SK-N-SH (cell line): ENCODE measurements around the gene ZKSCAN5. TPM values are rescaled to one million over a fixed set of nuclear protein-coding genes. Genes with fewer than 3 reads are reported as not detected.

Experiments
- CTCF ChIA-PET: fragments of 300-600, 350-600 bp; formaldehyde crosslinking; extraction: SDS; loops from one replicate; lab custom pipeline; 2021; lab: Yijun Ruan, JAX
- POLR2A ChIA-PET: fragments of 350-600 bp; sonication (Branson Sonifier 250); formaldehyde crosslinking; extraction: SDS; loops from one replicate; lab custom pipeline; 2020; ENCODE audit warnings: antibody characterized with exemption, inconsistent platforms; lab: Yijun Ruan, JAX
- DNase-seq: peaks from one replicate; pipeline ENCODE4 v3.0.0; 2012
- H2AFZ ChIP-seq: fragments of 200-600 bp; sonication (generic); 2 replicates; pipeline ENCODE4 v1.8.1; 2016; ENCODE audit warnings: antibody characterized with exemption, mild to moderate bottlenecking, low read depth
- H3F3A ChIP-seq: fragments of 200-600 bp; sonication (generic); replicated peaks from 2 replicates; pipeline ENCODE3; 2016; ENCODE audit warnings: antibody characterized with exemption, mild to moderate bottlenecking; ENCODE audit not compliant: insufficient read depth
- H3K27ac ChIP-seq, 2 experiments: fragments of 200-500 bp in 1 of 2; fragments of 200-600 bp in 1 of 2; sonication (Bioruptor generic) in 1 of 2; sonication (generic), shearing (Covaris generic) in 1 of 2; 2 replicates each; pipeline versions ENCODE4 v1.5.1 to v1.6.1; 2014 to 2016; ENCODE audit warnings: low read depth in 2 of 2, inconsistent platforms in 1 of 2, low read length in 1 of 2, mild to moderate bottlenecking in 1 of 2, mixed read lengths in 1 of 2
- H3K27me3 ChIP-seq: fragments of 200-600 bp; sonication (generic), shearing (Covaris generic); 2 replicates; pipeline ENCODE4 v1.6.1; 2016; ENCODE audit warnings: mixed run types; ENCODE audit not compliant: insufficient read depth
- H3K36me3 ChIP-seq, 2 experiments: fragments of 200-500 bp in 1 of 2; fragments of 200-600 bp in 1 of 2; sonication (Bioruptor generic) in 1 of 2; sonication (generic) in 1 of 2; replicated peaks in 1 of 2; 2 replicates each; pipeline versions ENCODE3 to v1.5.1; 2014 to 2016; ENCODE audit warnings: low read length in 1 of 2, mild to moderate bottlenecking in 1 of 2; ENCODE audit not compliant: insufficient read depth in 2 of 2, control insufficient read depth in 1 of 2
- H3K4me1 ChIP-seq, 2 experiments: fragments of 200-500 bp in 1 of 2; fragments of 200-600 bp in 1 of 2; sonication (Bioruptor generic) in 1 of 2; sonication (generic), shearing (Covaris generic) in 1 of 2; 2 replicates each; pipeline versions ENCODE4 v1.5.1 to v1.6.1; 2014 to 2016; ENCODE audit warnings: low read depth in 1 of 2, low read length in 1 of 2, mixed run types in 1 of 2; ENCODE audit not compliant: insufficient read depth in 2 of 2, control insufficient read depth in 1 of 2
- H3K4me2 ChIP-seq: fragments of 200-600 bp; sonication (generic), shearing (Covaris generic); 2 replicates; pipeline ENCODE4 v1.6.1; 2017; ENCODE audit warnings: mixed run types
- H3K4me3 ChIP-seq, 2 experiments: fragments of 200-500 bp in 1 of 2; fragments of 200-600 bp in 1 of 2; sonication (Bioruptor generic) in 1 of 2; sonication (generic), shearing (Covaris generic) in 1 of 2; 2 replicates each; pipeline versions ENCODE4 v1.5.1 to v1.8.1; 2014 to 2016; ENCODE audit warnings: low read depth in 2 of 2, inconsistent platforms in 1 of 2, low read length in 1 of 2, mild to moderate bottlenecking in 1 of 2, mixed read lengths in 1 of 2, moderate library complexity in 1 of 2
- H3K79me2 ChIP-seq: fragments of 200-600 bp; sonication (generic); 2 replicates; pipeline ENCODE4 v1.8.1; 2017; ENCODE audit warnings: mild to moderate bottlenecking; ENCODE audit not compliant: insufficient read depth
- H3K9ac ChIP-seq: fragments of 200-600 bp; sonication (generic); 2 replicates; pipeline ENCODE4 v1.6.1; 2017; ENCODE audit warnings: mixed run types
- H3K9me2 ChIP-seq: fragments of 200-600 bp; sonication (generic); 2 replicates; pipeline ENCODE4 v1.6.1; 2017; ENCODE audit warnings: mixed run types
- H3K9me3 ChIP-seq: fragments of 200-600 bp; sonication (generic); 2 replicates; pipeline ENCODE4 v1.6.1; 2017; ENCODE audit warnings: mixed run types, mild to moderate bottlenecking, moderate library complexity
- H4K20me1 ChIP-seq: fragments of 200-600 bp; sonication (generic); 2 replicates; pipeline ENCODE4 v1.6.1; 2017; ENCODE audit warnings: mild to moderate bottlenecking, mixed run types; ENCODE audit not compliant: insufficient read depth
- FOSL2 ChIP-seq: IDR thresholded peaks from 2 replicates; pipeline ENCODE4 v1.4.0; 2012; ENCODE audit warnings: low read depth, mild to moderate bottlenecking, moderate library complexity, borderline replicate concordance
- FOXJ3 ChIP-seq: sonication (generic); formaldehyde crosslinking; IDR thresholded peaks from 2 replicates; pipeline ENCODE4 v1.5.1; 2020; ENCODE audit warnings: mild to moderate bottlenecking, missing genetic modification reagents
- GABPA ChIP-seq: IDR thresholded peaks from 2 replicates; pipeline ENCODE4 v1.4.0; 2012; ENCODE audit warnings: low read depth, mild to moderate bottlenecking
- JUND ChIP-seq: IDR thresholded peaks from 2 replicates; pipeline ENCODE4 v1.4.0; 2012
- PBX3 ChIP-seq: IDR thresholded peaks from 2 replicates; pipeline ENCODE4; 2012
- POLR2AphosphoS5 ChIP-seq: IDR thresholded peaks from 2 replicates; pipeline ENCODE4 v1.6.1; 2012; ENCODE audit warnings: low read depth, low read length
- REST ChIP-seq: IDR thresholded peaks from 2 replicates; pipeline ENCODE4 v1.6.1; 2012; ENCODE audit warnings: mild to moderate bottlenecking, low read depth, low read length, moderate library complexity
- YY1 ChIP-seq: IDR thresholded peaks from 2 replicates; pipeline ENCODE4 v1.4.0; 2012; ENCODE audit warnings: low read depth, mild to moderate bottlenecking
- WGBS: methylation state at CpG from one replicate; pipeline ENCODE4 v1.1.6; 2017; ENCODE audit warnings: low lambda C conversion rate; 5-methylcytosine and 5-hydroxymethylcytosine counted together
- polyA plus RNA-seq, 3 experiments: library from polyadenylated mRNA; depleted of rRNA; stranded (reverse); fragments of >200 nt; gene quantifications; 2 replicates each; pipeline ENCODE4 v1.2.3, GENCODE V29; 2012

The ZKSCAN5 gene
- polyA plus RNA-seq, 1 of the 3 experiments (the other 2 are of a cell fraction): 7.5 TPM

- peaks cover 37% of the 10 kb centered on the region for H3F3A ChIP-seq
- 85% methylated on average over 13 of the region's 13 CpGs for WGBS
- no peak overlapping the region for H2AFZ ChIP-seq
- DNase-seq: no peak
- H3K27me3 ChIP-seq: no peaks in the 10 kb centered on the region
- H3K4me2 ChIP-seq: no peak overlapping the region
- POLR2A ChIA-PET: interaction anchor here (0.9 to 1.3 kb wide), 2 partner anchors 16 to 18 kb away, joined by 3 to 4 read pairs; partner anchors contain the start of gene PTCD1
- no peak overlapping the region for H3K9ac ChIP-seq
- no peak overlapping the region for H3K27ac ChIP-seq
- H3K79me2 ChIP-seq: peaks cover 53% of the 10 kb centered on the region
- H4K20me1 ChIP-seq: peaks cover 49% of the 10 kb centered on the region
- no peaks in the 10 kb centered on the region for H3K9me2 ChIP-seq
- H3K4me3 ChIP-seq: no peak overlapping the region
- H3K4me1 ChIP-seq: peaks cover 0 to 2% of the 10 kb centered on the region in 2 experiments; a peak in 1 of 4 replicates
- H3K36me3 ChIP-seq: peaks cover 61 to 93% of the 10 kb centered on the region in 2 experiments
- no peaks in the 10 kb centered on the region for H3K9me3 ChIP-seq
- CTCF ChIA-PET: interaction anchor here (0.9 to 1.3 kb wide), 2 partner anchors 10 to 16 kb away, joined by 3 to 5 read pairs; partner anchors contain the start of gene ATP5MF
- TF ChIP-seq FOSL2: no peak
- TF ChIP-seq GABPA: no peak
- no peak for TF ChIP-seq YY1
- peak; percentile 53; the same call in 1 of the 2 replicates for TF ChIP-seq POLR2AphosphoS5
- TF ChIP-seq JUND: no peak
- TF ChIP-seq, all 33 proteins: peak for 1
These were observed 48.2 kb upstream of the ZKSCAN5 start for GRCh38 chr7:99456288-99456687.

GRCh38 chr7:99457050-99457649 lies 47.3 kb upstream of the ZKSCAN5 start:
- Histone ChIP-seq H3K27me3 (no peaks in the 10 kb centered on the region), H3K4me3 (no peak overlapping the region), H3K36me3 (peaks cover 55 to 85% of the 10 kb centered on the region in 2 experiments), H3K4me2 (no peak overlapping the region), H3K9me3 (no peaks in the 10 kb centered on the region), H3K9ac (no peak overlapping the region), H3K9me2 (no peaks in the 10 kb centered on the region), H3K27ac (no peak overlapping the region), H3K79me2 (peaks cover 61% of the 10 kb centered on the region), H3F3A (peaks cover 37% of the 10 kb centered on the region), H4K20me1 (peaks cover 56% of the 10 kb centered on the region), H3K4me1 (peaks cover 0 to 2% of the 10 kb centered on the region in 2 experiments; a peak in 1 of 4 replicates), H2AFZ (no peak overlapping the region)
- ChIA-PET CTCF (interaction anchor here (0.8 kb wide), 1 partner anchor 43 kb away, joined by 3 read pairs; the partner anchor contains the start of gene ZNF394), POLR2A (no interaction called here)
- DNase-seq: no peak
- TF ChIP-seq FOXJ3 (CRISPR knock-in tag): no peak
- peak; percentile 2; the same call in 1 of the 2 replicates for TF ChIP-seq PBX3
- no peak for TF ChIP-seq REST
- WGBS: 90% methylated on average over 5 of the region's 6 CpGs
